Gastroesophageal sphincter (tissue), 3 donors: ENCODE measurements around the gene RBM12.

Source experiments
- EP300 ChIP-seq: sonication (generic); formaldehyde crosslinking; IDR thresholded peaks from one replicate; pipeline ENCODE4 v1.6.1; 2017; ENCODE audit warnings: antibody characterized with exemption, mild to moderate bottlenecking
- POLR2AphosphoS5 ChIP-seq: sonication (generic); formaldehyde crosslinking; IDR thresholded peaks from one replicate; pipeline ENCODE4 v1.6.1; 2017; ENCODE audit warnings: antibody characterized with exemption
- TF ChIP-seq, protein P1 (sequence below), 4 experiments: fragments of 200-600 bp in 2 of 4; fragments of 450-650 bp in 2 of 4; sonication (generic) in 1 of 4; IDR thresholded peaks; one replicate each; pipeline ENCODE4 v1.5.1; 2017 to 2019; ENCODE audit warnings: antibody characterized with exemption in 4 of 4, mild to moderate bottlenecking in 2 of 4, moderate library complexity in 2 of 4

DNA sequence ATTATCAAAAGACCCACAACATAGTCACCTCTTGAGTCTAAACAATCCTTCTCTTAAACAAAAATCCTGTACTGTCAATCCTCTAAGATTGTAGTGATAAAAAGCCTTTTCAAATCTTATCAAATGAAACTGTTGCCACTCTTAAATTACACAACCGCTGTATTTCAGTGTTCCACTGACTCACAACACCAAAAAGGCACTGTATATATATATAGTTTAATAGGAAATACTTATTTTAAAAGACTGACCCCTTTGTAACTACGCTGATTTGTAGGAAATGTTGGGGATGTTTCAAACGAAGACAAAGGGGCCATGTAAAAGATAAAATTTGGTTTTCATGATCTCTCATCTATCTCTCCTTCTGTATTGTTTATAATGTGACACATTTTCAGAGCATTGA lies 14.1 kb downstream of the RBM12 start:
- TF ChIP-seq, protein P1, sequence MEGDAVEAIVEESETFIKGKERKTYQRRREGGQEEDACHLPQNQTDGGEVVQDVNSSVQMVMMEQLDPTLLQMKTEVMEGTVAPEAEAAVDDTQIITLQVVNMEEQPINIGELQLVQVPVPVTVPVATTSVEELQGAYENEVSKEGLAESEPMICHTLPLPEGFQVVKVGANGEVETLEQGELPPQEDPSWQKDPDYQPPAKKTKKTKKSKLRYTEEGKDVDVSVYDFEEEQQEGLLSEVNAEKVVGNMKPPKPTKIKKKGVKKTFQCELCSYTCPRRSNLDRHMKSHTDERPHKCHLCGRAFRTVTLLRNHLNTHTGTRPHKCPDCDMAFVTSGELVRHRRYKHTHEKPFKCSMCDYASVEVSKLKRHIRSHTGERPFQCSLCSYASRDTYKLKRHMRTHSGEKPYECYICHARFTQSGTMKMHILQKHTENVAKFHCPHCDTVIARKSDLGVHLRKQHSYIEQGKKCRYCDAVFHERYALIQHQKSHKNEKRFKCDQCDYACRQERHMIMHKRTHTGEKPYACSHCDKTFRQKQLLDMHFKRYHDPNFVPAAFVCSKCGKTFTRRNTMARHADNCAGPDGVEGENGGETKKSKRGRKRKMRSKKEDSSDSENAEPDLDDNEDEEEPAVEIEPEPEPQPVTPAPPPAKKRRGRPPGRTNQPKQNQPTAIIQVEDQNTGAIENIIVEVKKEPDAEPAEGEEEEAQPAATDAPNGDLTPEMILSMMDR (IDR thresholded peaks at IDR 0.05) = no peak
- TF ChIP-seq POLR2AphosphoS5 (no peak), EP300 (no peak)
